ENCODE results near the gene GNB1.
"Not testable (repeated sequence)": the region's sequence is repeated elsewhere in the genome, so short reads cannot be mapped to it uniquely, and the experiment has no call there.

GNB1 gene

GRCh38 chr1:1745651-1746565 is 145.0 kb downstream of the GNB1 start:
- peak overlapping the region; percentile 49; the same call in 1 of the 2 replicates for H2AFZ ChIP-seq (ENCODE audit: low read depth, low read length)
- ATAC-seq (ENCODE audit: insufficient read depth, low read depth), result peak; percentile 77
- not testable (repeated sequence) for H3K9me3 ChIP-seq (ENCODE audit: insufficient read depth, low read length, severe bottlenecking); H3K4me1 ChIP-seq (ENCODE audit: insufficient read depth, low read length); H3K36me3 ChIP-seq (ENCODE audit: insufficient read depth, low read length); H3K27me3 ChIP-seq (ENCODE audit: insufficient read depth, low read length, poor library complexity); H4K20me1 ChIP-seq (ENCODE audit: insufficient read depth, low read length)
- H3K4me2 ChIP-seq (ENCODE audit: insufficient read depth, low read length), result peak overlapping the region; percentile 44
- peaks cover 12% of the 10 kb centered on the region; the same call in 1 of the 2 replicates for H3K79me2 ChIP-seq (ENCODE audit: insufficient read depth, low read length)
- peak overlapping the region; percentile 83 for H3K27ac ChIP-seq (ENCODE audit: low read length)
- H3K9ac ChIP-seq (ENCODE audit: low read depth, low read length), result peak overlapping the region; percentile 62
- peak; percentile 89 for DNase-seq
- peak overlapping the region; percentile 20 to 53; a peak in 3 of 4 replicates for H3K4me3 ChIP-seq (ENCODE audit: low read depth in 1 of 2, low read length in 2 of 2)

DNA sequence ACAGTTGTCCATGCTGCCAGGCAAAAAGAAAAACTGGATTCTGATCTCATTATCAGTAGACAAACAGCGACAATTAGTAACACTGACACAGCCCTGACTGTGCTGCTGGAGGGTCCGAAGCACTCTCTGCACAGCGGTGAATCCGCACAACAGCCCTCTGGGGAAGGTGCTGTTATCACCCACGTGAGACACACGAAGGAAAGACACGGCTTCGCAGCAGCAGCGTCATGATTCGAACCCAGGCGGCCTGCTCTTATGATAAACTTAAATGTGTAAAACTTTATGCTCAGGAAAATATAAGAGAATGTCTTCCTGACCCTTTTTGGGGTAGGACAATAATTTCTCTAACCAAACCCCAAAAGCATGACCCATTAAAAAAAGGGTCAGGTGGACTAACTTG is 148.4 kb downstream of the GNB1 start:
- H3K36me3 ChIP-seq (ENCODE audit: insufficient read depth, low read length), result peaks cover 12% of the 10 kb centered on the region
- H4K20me1 ChIP-seq (ENCODE audit: insufficient read depth, low read length); ATAC-seq (ENCODE audit: insufficient read depth, low read depth); H3K9me3 ChIP-seq (ENCODE audit: insufficient read depth, low read length, severe bottlenecking); H3K4me3 ChIP-seq (ENCODE audit: low read depth in 1 of 2, low read length in 2 of 2); H3K4me2 ChIP-seq (ENCODE audit: insufficient read depth, low read length); DNase-seq; H3K27me3 ChIP-seq (ENCODE audit: insufficient read depth, low read length, poor library complexity); H3K9ac ChIP-seq (ENCODE audit: low read depth, low read length); H3K4me1 ChIP-seq (ENCODE audit: insufficient read depth, low read length); H2AFZ ChIP-seq (ENCODE audit: low read depth, low read length); H3K27ac ChIP-seq (ENCODE audit: low read length): not testable (repeated sequence)
- H3K79me2 ChIP-seq (ENCODE audit: insufficient read depth, low read length), result peaks cover 13% of the 10 kb centered on the region; the same call in 1 of the 2 replicates

DNA sequence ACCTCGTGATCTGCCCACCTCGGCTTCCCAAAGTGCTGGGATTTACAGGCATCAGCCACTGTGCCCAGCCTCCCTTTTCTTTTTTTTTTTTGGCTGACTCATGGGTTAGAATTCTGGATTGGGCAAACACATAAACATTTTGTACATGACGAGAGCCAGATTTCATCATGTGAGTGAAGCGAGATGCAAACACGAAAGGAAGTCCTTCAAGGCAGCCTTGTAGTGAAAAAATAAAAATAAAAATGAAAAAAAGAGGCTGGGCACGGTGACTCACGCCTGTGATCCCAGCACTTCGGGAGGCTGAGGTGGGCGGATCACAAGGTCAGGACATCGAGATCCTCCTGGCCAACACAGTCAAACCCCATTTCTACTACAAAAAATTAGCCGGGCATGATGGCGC is 149.9 kb downstream of the GNB1 start:
- H3K9ac ChIP-seq (ENCODE audit: low read depth, low read length); DNase-seq; H3K4me1 ChIP-seq (ENCODE audit: insufficient read depth, low read length); H4K20me1 ChIP-seq (ENCODE audit: insufficient read depth, low read length); ATAC-seq (ENCODE audit: insufficient read depth, low read depth); H3K9me3 ChIP-seq (ENCODE audit: insufficient read depth, low read length, severe bottlenecking); H3K4me3 ChIP-seq (ENCODE audit: low read depth in 1 of 2, low read length in 2 of 2); H2AFZ ChIP-seq (ENCODE audit: low read depth, low read length); H3K27ac ChIP-seq (ENCODE audit: low read length); H3K4me2 ChIP-seq (ENCODE audit: insufficient read depth, low read length); H3K27me3 ChIP-seq (ENCODE audit: insufficient read depth, low read length, poor library complexity): not testable (repeated sequence)
- H3K79me2 ChIP-seq (ENCODE audit: insufficient read depth, low read length), result peaks cover 13% of the 10 kb centered on the region; the same call in 1 of the 2 replicates
- peaks cover 17% of the 10 kb centered on the region for H3K36me3 ChIP-seq (ENCODE audit: insufficient read depth, low read length)

- not testable (repeated sequence) for H3K4me2 ChIP-seq (ENCODE audit: insufficient read depth, low read length); H3K27ac ChIP-seq (ENCODE audit: low read length); H3K27me3 ChIP-seq (ENCODE audit: insufficient read depth, low read length, poor library complexity); H3K4me1 ChIP-seq (ENCODE audit: insufficient read depth, low read length); ATAC-seq (ENCODE audit: insufficient read depth, low read depth); H3K4me3 ChIP-seq (ENCODE audit: low read depth in 1 of 2, low read length in 2 of 2); DNase-seq; H3K9ac ChIP-seq (ENCODE audit: low read depth, low read length); H2AFZ ChIP-seq (ENCODE audit: low read depth, low read length); H3K9me3 ChIP-seq (ENCODE audit: insufficient read depth, low read length, severe bottlenecking); H4K20me1 ChIP-seq (ENCODE audit: insufficient read depth, low read length)
- Histone ChIP-seq H3K79me2 (ENCODE audit: insufficient read depth, low read length) (peaks cover 13% of the 10 kb centered on the region; the same call in 1 of the 2 replicates), H3K36me3 (ENCODE audit: insufficient read depth, low read length) (peaks cover 17% of the 10 kb centered on the region)
Measured at GRCh38 chr1:1738799-1739337, 152.0 kb downstream of the GNB1 start.

DNA sequence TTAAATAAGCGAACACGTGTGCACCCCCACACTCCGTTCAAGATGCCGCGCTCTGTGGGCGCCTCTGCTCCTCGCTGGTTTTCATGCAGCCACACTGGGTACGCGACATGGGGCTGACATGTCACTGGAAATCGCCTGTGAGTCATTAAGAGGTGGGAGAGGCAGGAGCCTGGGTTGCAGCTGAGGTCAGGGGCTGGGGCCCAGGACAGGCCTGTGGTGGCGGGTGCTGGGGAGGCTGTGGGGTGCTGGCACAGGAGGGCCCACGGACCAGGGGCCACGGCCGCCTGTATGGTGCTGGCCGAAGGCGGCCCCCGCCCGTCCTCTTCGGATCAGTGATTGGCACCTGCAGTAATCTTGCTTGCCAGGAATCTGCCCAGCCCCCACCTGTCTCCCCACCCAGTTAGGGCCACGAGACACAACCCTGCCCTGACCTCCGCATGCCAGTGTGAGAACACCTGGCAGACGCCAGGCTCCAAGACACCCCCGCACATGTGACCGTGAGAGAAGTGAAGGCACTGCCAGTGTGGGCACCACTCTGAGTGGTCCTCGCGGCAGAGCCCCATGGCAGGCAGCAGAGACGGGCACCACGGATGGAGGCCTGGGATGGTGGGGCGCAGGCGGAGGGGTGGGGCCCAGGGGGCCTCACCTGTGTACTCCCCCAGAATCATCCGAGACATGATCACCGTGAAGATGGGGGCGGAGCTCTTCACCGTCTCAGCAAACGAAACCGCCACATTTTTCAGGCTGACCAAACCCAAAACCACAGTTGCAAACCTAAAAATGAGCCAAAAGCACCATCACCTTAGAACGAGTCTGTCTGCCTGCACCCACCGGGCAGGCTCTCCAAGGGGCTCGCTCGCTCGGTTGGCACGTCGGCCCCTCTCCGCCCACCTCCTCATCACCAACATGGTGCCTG is 153.0 kb downstream of the GNB1 start:
- H3K79me2 ChIP-seq (ENCODE audit: insufficient read depth, low read length); H3K4me1 ChIP-seq (ENCODE audit: insufficient read depth, low read length); H3K27me3 ChIP-seq (ENCODE audit: insufficient read depth, low read length, poor library complexity); H3K27ac ChIP-seq (ENCODE audit: low read length); H3K9ac ChIP-seq (ENCODE audit: low read depth, low read length); H3K4me3 ChIP-seq (ENCODE audit: low read depth in 1 of 2, low read length in 2 of 2); DNase-seq; H3K9me3 ChIP-seq (ENCODE audit: insufficient read depth, low read length, severe bottlenecking); H3K4me2 ChIP-seq (ENCODE audit: insufficient read depth, low read length); H4K20me1 ChIP-seq (ENCODE audit: insufficient read depth, low read length); H2AFZ ChIP-seq (ENCODE audit: low read depth, low read length): not testable (repeated sequence)
- peaks cover 18% of the 10 kb centered on the region for H3K36me3 ChIP-seq (ENCODE audit: insufficient read depth, low read length)
- peak; percentile 9; the same call in 1 of the 3 replicates for ATAC-seq (ENCODE audit: insufficient read depth, low read depth)

Measured in DND-41 (cell line).